ENCODE measurements around the gene ZMAT3.

DNA sequence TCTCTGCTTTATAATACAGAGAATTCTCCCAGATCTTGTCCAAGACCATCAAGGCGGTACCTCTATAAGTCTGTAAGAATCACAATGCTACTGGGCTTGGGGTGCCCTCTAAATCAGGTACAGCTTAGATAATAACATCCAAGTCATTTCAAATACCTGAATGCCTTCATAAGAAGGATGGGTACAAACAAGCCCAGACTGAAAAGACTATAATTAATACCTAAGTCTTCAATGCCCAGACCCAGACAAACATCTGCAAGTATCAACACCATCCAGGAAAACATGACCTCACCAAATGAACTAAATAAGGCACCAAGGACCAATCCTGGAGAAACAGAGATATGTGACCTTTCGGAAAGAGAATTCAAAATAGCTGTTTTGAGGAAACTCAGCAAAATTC lies 65.9 kb downstream of the ZMAT3 start:
- TF ChIP-seq, protein P1, sequence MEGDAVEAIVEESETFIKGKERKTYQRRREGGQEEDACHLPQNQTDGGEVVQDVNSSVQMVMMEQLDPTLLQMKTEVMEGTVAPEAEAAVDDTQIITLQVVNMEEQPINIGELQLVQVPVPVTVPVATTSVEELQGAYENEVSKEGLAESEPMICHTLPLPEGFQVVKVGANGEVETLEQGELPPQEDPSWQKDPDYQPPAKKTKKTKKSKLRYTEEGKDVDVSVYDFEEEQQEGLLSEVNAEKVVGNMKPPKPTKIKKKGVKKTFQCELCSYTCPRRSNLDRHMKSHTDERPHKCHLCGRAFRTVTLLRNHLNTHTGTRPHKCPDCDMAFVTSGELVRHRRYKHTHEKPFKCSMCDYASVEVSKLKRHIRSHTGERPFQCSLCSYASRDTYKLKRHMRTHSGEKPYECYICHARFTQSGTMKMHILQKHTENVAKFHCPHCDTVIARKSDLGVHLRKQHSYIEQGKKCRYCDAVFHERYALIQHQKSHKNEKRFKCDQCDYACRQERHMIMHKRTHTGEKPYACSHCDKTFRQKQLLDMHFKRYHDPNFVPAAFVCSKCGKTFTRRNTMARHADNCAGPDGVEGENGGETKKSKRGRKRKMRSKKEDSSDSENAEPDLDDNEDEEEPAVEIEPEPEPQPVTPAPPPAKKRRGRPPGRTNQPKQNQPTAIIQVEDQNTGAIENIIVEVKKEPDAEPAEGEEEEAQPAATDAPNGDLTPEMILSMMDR (IDR thresholded peaks at IDR 0.05) = no peak
- no peak for TF ChIP-seq ZFX (IDR thresholded peaks at IDR 0.05; ENCODE audit: borderline replicate concordance)
